MM.1S (cell line): ENCODE results near the gene PDXDC1.

ENCODE experiments used
- DNase-seq: peaks from one replicate; pipeline ENCODE4 v3.0.0-alpha.2; 2015
- H2AFZ ChIP-seq: fragments of 300-600 bp; sonication (generic); 2 replicates; pipeline ENCODE4 v1.6.0; 2016; ENCODE audit warnings: antibody characterized with exemption, low read length
- H3F3A ChIP-seq: fragments of 300-600 bp; sonication (generic); 2 replicates; pipeline ENCODE4 v1.6.1; 2016; ENCODE audit warnings: mild to moderate bottlenecking, antibody characterized with exemption, low read length, moderate library complexity, mixed read lengths; ENCODE audit not compliant: insufficient read depth
- H3K27ac ChIP-seq: fragments of 300-600 bp; sonication (generic); 2 replicates; pipeline ENCODE4 v1.5.1; 2016; ENCODE audit warnings: mild to moderate bottlenecking, low read length
- H3K27me3 ChIP-seq: fragments of 300-600 bp; sonication (generic); replicated peaks from 2 replicates; pipeline ENCODE4 v1.6.0; 2016; ENCODE audit warnings: low read length; ENCODE audit not compliant: insufficient read depth
- H3K36me3 ChIP-seq: fragments of 300-600 bp; sonication (generic); replicated peaks from 2 replicates; pipeline ENCODE4 v1.6.1; 2016; ENCODE audit warnings: mild to moderate bottlenecking, low read length, mixed read lengths; ENCODE audit not compliant: insufficient read depth
- H3K4me1 ChIP-seq: fragments of 300-600 bp; sonication (generic); 2 replicates; pipeline ENCODE4 v1.6.1; 2016; ENCODE audit warnings: low read length, mixed read lengths
- H3K4me2 ChIP-seq: fragments of 300-600 bp; sonication (generic); 2 replicates; pipeline ENCODE4 v1.6.0; 2016; ENCODE audit warnings: low read depth, low read length
- H3K4me3 ChIP-seq: fragments of 300-600 bp; sonication (generic); 2 replicates; pipeline ENCODE4 v1.5.1; 2016; ENCODE audit warnings: low read length, mixed read lengths
- H3K79me2 ChIP-seq: fragments of 300-600 bp; sonication (generic); 2 replicates; pipeline ENCODE4 v1.6.1; 2016; ENCODE audit warnings: mixed run types, low read length, mixed read lengths
- H3K9ac ChIP-seq: fragments of 300-600 bp; sonication (generic); 2 replicates; pipeline ENCODE4 v1.6.1; 2016; ENCODE audit warnings: low read length, mixed read lengths
- H3K9me2 ChIP-seq: fragments of 300-600 bp; sonication (generic); replicated peaks from 2 replicates; pipeline ENCODE4 v1.6.1; 2016; ENCODE audit warnings: mild to moderate bottlenecking, low read length, mixed read lengths; ENCODE audit not compliant: insufficient read depth
- H3K9me3 ChIP-seq: fragments of 300-600 bp; sonication (generic); replicated peaks from 2 replicates; pipeline ENCODE4 v1.6.1; 2016; ENCODE audit warnings: mild to moderate bottlenecking, low read length, mixed read lengths; ENCODE audit not compliant: insufficient read depth
- H4K20me1 ChIP-seq: fragments of 300-600 bp; sonication (generic); 2 replicates; pipeline ENCODE4 v1.6.1; 2016; ENCODE audit warnings: mild to moderate bottlenecking, low read length, moderate library complexity, mixed read lengths; ENCODE audit not compliant: insufficient read depth
- EZH2 ChIP-seq: fragments of 300-600 bp; sonication (generic); optimal IDR thresholded peaks from 2 replicates; pipeline ENCODE3; 2017; ENCODE audit warnings: low read depth, mild to moderate bottlenecking, antibody characterized with exemption, low read length, mixed read lengths
- EZH2phosphoT487 ChIP-seq: fragments of 300-600 bp; sonication (generic); IDR thresholded peaks from 2 replicates; pipeline ENCODE4 v1.6.1; 2018; ENCODE audit warnings: antibody characterized with exemption, low read length
- TF ChIP-seq, protein P1 (sequence below): fragments of 300-600 bp; sonication (generic); IDR thresholded peaks from 2 replicates; pipeline ENCODE4 v1.5.1; 2016; ENCODE audit warnings: antibody characterized with exemption, low read length, mixed read lengths

The PDXDC1 gene

DNA sequence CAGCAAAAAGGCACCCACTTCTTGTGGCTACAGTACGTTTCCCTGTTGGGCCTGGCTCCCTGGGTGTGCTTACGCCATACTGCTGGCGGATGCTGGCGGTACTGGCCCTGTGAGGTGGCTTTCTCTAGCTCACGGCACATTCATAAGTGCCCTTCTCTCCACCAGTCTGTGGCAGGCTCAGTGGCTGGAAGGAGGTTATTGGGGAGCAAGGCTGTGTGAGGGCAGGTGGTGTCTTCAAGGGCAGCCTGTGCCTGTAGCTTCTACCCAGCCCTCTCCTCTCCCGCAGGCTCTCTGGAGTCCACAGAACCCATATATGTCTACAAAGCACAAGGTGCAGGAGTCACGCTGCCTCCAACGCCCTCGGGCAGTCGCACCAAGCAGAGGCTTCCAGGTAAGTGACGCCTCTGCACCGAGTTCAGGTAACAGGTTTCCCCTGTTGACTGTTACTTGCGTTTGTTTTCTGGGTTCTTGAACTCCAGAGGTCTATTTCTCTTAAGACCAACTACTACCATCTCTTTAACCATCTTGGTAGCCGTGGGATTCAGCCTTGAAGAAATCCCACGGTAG, 60.4 kb downstream of the PDXDC1 start:
- H3K9me2 ChIP-seq, result no peaks in the 10 kb centered on the region
- DNase-seq, result peak; percentile 3
- H3K4me1 ChIP-seq, result no peaks in the 10 kb centered on the region
- no peak overlapping the region for H3K27ac ChIP-seq
- H3K27me3 ChIP-seq, result no peaks in the 10 kb centered on the region
- H2AFZ ChIP-seq, result no peak overlapping the region
- no peak overlapping the region for H3K4me2 ChIP-seq
- no peaks in the 10 kb centered on the region for H3K9me3 ChIP-seq
- no peaks in the 10 kb centered on the region for H3F3A ChIP-seq
- H3K4me3 ChIP-seq, result no peak overlapping the region
- no peak for TF ChIP-seq EZH2
- TF ChIP-seq, protein P1, sequence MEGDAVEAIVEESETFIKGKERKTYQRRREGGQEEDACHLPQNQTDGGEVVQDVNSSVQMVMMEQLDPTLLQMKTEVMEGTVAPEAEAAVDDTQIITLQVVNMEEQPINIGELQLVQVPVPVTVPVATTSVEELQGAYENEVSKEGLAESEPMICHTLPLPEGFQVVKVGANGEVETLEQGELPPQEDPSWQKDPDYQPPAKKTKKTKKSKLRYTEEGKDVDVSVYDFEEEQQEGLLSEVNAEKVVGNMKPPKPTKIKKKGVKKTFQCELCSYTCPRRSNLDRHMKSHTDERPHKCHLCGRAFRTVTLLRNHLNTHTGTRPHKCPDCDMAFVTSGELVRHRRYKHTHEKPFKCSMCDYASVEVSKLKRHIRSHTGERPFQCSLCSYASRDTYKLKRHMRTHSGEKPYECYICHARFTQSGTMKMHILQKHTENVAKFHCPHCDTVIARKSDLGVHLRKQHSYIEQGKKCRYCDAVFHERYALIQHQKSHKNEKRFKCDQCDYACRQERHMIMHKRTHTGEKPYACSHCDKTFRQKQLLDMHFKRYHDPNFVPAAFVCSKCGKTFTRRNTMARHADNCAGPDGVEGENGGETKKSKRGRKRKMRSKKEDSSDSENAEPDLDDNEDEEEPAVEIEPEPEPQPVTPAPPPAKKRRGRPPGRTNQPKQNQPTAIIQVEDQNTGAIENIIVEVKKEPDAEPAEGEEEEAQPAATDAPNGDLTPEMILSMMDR, result no peak
- no peak for TF ChIP-seq EZH2phosphoT487
- no peaks in the 10 kb centered on the region for H3K79me2 ChIP-seq
- no peak overlapping the region for H3K9ac ChIP-seq
- no peaks in the 10 kb centered on the region for H4K20me1 ChIP-seq
- H3K36me3 ChIP-seq, result peaks cover 4% of the 10 kb centered on the region; the same call in 1 of the 2 replicates

DNA sequence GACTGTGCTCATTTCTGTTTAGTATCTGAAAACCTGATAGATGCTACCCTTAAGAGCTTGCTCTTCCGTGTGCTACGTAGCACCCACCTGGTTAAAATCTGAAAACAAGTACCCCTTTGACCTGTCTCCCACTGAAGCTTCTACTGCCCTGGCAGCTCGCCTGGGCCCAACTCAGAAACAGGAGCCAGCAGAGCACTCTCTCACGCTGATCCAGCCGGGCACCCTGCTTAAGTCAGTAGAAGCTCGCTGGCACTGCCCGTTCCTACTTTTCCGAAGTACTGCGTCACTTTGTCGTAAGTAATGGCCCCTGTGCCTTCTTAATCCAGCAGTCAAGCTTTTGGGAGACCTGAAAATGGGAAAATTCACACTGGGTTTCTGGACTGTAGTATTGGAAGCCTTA, 62.2 kb downstream of the PDXDC1 start:
- Histone ChIP-seq H3K4me1 (no peaks in the 10 kb centered on the region), H3F3A (no peaks in the 10 kb centered on the region), H3K79me2 (no peaks in the 10 kb centered on the region), H3K27me3 (no peaks in the 10 kb centered on the region), H3K4me2 (no peak overlapping the region), H3K27ac (no peak overlapping the region), H3K9me2 (no peaks in the 10 kb centered on the region), H3K9me3 (no peaks in the 10 kb centered on the region), H2AFZ (no peak overlapping the region), H4K20me1 (no peaks in the 10 kb centered on the region), H3K36me3 (peaks cover 6% of the 10 kb centered on the region; the same call in 1 of the 2 replicates), H3K9ac (no peak overlapping the region), H3K4me3 (no peak overlapping the region)
- peak; percentile 1 for DNase-seq
- no peak for TF ChIP-seq EZH2phosphoT487
- TF ChIP-seq, protein P1, result no peak

DNA sequence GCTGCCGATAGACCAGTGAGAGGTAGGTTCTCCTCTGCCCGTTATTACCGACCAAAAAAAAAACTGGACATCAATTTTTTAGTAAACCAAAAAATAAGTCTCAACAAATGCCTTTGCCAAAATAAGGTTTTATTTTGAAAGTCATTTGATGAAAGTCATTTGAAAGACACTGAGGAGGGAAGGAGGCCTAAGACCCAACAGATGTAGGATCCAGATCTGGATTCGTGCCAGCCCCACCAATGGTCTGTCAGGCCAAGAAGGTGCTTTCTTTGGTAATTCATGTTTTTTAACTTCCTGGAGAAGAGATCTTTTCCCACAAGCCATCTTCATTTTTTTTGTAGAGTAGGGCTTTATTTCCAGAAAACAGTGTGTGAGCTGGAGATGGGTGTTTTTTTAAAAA, 62.9 kb downstream of the PDXDC1 start:
- Histone ChIP-seq H3K79me2 (no peaks in the 10 kb centered on the region), H3K36me3 (peaks cover 6% of the 10 kb centered on the region; the same call in 1 of the 2 replicates), H3K4me1 (no peaks in the 10 kb centered on the region), H3K4me3 (no peak overlapping the region), H3K9ac (no peak overlapping the region), H3K9me2 (no peaks in the 10 kb centered on the region), H2AFZ (no peak overlapping the region), H3K9me3 (no peaks in the 10 kb centered on the region), H4K20me1 (no peaks in the 10 kb centered on the region), H3K4me2 (no peak overlapping the region), H3F3A (no peaks in the 10 kb centered on the region), H3K27me3 (no peaks in the 10 kb centered on the region), H3K27ac (no peak overlapping the region)
- no peak for DNase-seq
- TF ChIP-seq EZH2phosphoT487, result no peak
- TF ChIP-seq, protein P1, result no peak
- no peak for TF ChIP-seq EZH2
